Stimulated activated memory B cell treated with anti-CD40 and anti-IgM and Interleukin-4, amounts not matched to agents 10 μg/mL and 1 μg/mL and 100 μg/mL, for 72 hours (primary cell): Measurements from ENCODE around the gene C1orf159.

Experiments used
- ATAC-seq: fragments of 150-1000 bp; cut with Tn5 transposase; 2 replicates; pipeline ENCODE4 v1.10.0; 2021
- H3K27ac Mint-ChIP-seq: one replicate; pipeline ENCODE4 v1.8.0; 2022; ENCODE audit warnings: mild to moderate bottlenecking, mixed read lengths
- H3K27me3 Mint-ChIP-seq: one replicate; pipeline ENCODE4 v1.8.0; 2022; ENCODE audit warnings: mixed read lengths
- H3K36me3 Mint-ChIP-seq: one replicate; pipeline ENCODE4 v1.8.0; 2022; ENCODE audit warnings: mixed read lengths
- H3K4me1 Mint-ChIP-seq: one replicate; pipeline ENCODE4 v1.8.0; 2022; ENCODE audit warnings: mixed read lengths
- H3K4me3 Mint-ChIP-seq: one replicate; pipeline ENCODE4 v1.8.0; 2022; ENCODE audit warnings: mild to moderate bottlenecking, moderate library complexity, mixed read lengths
- H3K9me3 Mint-ChIP-seq: one replicate; pipeline ENCODE4 v1.8.0; 2022; ENCODE audit warnings: mixed read lengths

C1orf159 gene

DNA sequence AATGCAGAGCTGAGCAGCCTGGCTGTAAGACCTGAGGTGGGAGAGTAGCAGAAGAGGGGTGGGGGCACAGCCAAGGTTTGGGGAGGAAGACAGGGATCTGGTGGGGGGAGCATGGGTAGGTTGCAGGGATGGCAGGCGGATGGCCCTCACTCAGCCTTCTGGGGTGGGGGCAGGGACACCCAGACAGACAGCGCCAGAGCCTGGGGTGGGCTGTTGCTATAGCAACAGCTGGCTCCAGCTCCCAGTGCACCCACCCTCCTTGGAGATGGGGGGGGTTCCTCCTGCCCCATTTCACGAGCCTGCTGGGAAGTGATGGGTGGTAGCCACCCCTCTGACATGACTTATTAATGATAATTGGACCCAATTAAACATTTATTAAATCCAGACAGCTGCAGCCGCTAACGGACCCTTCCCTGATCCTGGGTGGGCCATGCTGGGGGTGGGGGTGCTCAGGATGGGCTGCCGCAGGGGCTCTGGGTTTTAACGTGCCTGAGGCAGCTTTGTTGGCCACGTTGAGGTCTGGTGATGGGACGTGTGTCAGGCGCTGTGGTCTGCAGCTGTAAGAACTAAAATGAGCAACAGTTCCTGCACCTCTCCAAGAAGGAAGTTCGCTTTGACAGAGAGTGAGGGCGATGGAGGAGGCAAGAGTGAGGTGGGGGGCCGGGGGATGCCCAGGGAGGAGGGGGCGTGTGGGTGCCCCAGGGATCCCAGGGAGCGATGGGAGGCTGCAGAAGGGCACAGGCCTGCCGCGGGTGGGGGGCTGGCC, 76.6 kb downstream of the C1orf159 start:
- peak overlapping the region; percentile 53 for H3K27ac Mint-ChIP-seq
- peak; percentile 31 for ATAC-seq
- peaks cover 23% of the 10 kb centered on the region for H3K36me3 Mint-ChIP-seq
- H3K9me3 Mint-ChIP-seq = peaks cover 4% of the 10 kb centered on the region
- H3K4me3 Mint-ChIP-seq = peak overlapping the region; percentile 60
- H3K4me1 Mint-ChIP-seq = peaks cover 54% of the 10 kb centered on the region
- peaks cover 14% of the 10 kb centered on the region for H3K27me3 Mint-ChIP-seq

DNA sequence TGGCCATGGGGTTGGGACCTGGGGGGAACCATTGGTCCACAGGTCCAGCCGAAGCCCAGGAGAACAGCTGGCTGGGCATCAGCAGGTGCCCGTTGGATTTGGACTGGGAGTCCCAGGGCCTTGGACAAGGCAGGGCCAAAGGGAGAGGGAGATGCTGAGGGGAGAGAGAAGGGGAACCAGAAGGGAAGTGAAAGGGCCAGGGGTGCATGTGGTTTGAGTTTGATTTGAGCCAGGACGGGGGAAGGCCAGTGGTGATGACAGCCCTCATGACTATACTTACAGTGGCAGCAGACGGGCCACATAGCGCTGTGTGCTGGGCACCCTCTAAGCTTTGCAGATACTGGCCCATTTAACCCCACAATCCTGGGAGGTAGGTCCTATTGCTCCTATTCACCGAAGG, 77.2 kb downstream of the C1orf159 start:
- Mint-ChIP-seq H3K27ac (peak overlapping the region; percentile 53), H3K4me1 (peaks cover 56% of the 10 kb centered on the region), H3K9me3 (peaks cover 4% of the 10 kb centered on the region), H3K36me3 (peaks cover 16% of the 10 kb centered on the region), H3K4me3 (peak overlapping the region; percentile 60), H3K27me3 (peaks cover 14% of the 10 kb centered on the region)
- ATAC-seq = peak; percentile 84

DNA sequence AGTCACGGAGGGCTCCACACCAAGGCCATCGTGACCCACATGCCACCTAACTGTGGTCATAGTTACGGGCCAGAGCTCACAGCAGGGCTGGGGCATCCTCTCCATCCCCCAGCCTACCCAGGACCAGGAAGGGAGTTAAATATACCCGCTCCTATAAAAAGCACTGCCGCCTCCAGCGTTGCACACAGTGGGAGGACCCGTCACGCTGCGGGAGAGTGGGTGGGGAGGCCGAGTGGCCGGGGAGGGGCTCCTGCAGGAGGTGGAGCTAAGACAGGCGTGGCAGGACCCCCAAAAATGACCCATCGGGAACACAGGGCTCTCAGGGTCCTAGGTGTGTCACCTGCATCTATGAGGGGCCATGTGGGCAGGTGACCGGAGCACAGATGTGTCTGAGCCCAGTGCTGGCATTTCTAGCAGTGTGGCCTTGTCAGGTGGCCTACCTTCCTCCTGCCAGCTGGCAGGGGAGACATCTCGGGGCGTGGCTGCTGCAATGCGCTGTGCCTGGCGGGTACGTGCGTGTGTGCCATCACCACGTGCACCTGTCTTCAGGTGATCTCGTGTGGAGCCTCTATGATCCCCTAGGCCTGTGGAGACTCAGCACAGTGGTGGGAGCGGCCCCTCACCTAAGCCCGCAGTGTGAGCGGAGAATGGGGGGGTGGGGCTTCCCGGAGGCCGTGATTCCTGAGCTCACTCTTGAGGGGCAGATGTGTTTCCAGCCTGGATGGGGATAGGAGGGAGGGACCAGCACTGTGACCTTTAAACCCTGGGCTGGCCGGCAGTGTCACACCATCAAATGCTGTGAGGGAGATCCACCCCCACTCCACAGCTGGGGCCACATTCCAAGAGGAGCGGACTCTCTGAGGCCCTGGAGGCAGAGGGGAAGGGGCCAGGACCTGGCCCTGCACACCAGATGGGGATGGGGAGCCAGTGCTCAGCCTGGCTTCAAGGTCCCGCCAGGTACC, 78.2 kb downstream of the C1orf159 start:
- no peak for ATAC-seq
- Mint-ChIP-seq H3K27me3 (peaks cover 14% of the 10 kb centered on the region), H3K4me1 (peaks cover 56% of the 10 kb centered on the region), H3K9me3 (no peaks in the 10 kb centered on the region), H3K36me3 (peaks cover 6% of the 10 kb centered on the region), H3K27ac (no peak overlapping the region), H3K4me3 (no peak overlapping the region)

DNA sequence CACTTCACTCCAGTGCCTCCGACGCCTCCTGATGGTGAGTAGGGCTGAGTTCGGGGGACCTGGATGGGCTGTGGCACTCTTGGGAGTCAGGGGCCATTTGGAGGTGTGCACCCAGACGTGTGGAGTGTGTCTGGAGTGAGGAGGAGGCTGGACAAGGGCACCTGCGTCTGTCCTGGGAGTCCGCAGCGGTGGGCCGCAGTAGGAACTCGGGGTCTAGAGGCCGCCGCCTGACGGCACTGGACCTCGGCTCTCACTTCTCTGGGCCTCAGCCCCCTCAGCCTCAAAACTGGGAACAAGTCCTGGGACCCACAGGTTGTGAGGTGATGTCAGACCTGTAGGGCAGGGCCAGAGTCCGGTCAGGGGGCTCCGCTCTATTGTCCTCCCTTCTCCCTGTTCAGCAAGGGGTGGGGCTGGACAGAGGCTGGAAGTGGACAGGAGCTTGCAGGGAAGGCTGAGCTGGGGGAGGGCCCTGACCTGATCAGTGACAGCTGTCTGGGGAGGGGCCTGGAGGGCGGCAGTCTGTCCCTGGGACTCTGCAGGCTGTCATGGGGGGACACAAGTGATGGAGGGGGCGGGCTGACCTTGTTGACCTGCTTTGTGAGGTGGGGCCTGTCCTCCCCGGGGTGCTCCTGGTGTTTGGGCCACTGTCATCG, 80.5 kb downstream of the C1orf159 start:
- Mint-ChIP-seq H3K4me3 (peak overlapping the region; percentile 16), H3K36me3 (no peaks in the 10 kb centered on the region), H3K27ac (peak overlapping the region; percentile 36), H3K27me3 (peaks cover 14% of the 10 kb centered on the region), H3K4me1 (peaks cover 56% of the 10 kb centered on the region), H3K9me3 (no peaks in the 10 kb centered on the region)
- no peak for ATAC-seq

DNA sequence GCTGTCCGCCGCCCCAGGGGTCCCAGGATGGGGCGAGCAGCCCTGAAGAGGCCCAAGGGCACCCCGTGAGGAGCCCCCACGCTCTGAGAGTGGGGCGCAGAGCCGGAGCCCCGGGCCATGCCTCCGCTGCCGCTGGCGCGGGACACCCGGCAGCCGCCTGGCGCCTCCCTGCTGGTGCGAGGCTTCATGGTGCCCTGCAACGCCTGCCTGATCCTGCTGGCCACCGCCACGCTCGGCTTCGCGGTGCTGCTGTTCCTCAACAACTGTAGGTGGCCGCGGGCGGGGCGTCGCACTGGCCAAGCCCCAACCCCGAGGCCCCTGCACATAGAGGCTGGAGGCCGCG, 81.5 kb downstream of the C1orf159 start:
- no peaks in the 10 kb centered on the region for H3K36me3 Mint-ChIP-seq
- H3K4me3 Mint-ChIP-seq = peak overlapping the region; percentile 78
- no peaks in the 10 kb centered on the region for H3K9me3 Mint-ChIP-seq
- peak overlapping the region; percentile 75 for H3K27ac Mint-ChIP-seq
- H3K4me1 Mint-ChIP-seq = peaks cover 48% of the 10 kb centered on the region
- peaks cover 14% of the 10 kb centered on the region for H3K27me3 Mint-ChIP-seq
- ATAC-seq = no peak

DNA sequence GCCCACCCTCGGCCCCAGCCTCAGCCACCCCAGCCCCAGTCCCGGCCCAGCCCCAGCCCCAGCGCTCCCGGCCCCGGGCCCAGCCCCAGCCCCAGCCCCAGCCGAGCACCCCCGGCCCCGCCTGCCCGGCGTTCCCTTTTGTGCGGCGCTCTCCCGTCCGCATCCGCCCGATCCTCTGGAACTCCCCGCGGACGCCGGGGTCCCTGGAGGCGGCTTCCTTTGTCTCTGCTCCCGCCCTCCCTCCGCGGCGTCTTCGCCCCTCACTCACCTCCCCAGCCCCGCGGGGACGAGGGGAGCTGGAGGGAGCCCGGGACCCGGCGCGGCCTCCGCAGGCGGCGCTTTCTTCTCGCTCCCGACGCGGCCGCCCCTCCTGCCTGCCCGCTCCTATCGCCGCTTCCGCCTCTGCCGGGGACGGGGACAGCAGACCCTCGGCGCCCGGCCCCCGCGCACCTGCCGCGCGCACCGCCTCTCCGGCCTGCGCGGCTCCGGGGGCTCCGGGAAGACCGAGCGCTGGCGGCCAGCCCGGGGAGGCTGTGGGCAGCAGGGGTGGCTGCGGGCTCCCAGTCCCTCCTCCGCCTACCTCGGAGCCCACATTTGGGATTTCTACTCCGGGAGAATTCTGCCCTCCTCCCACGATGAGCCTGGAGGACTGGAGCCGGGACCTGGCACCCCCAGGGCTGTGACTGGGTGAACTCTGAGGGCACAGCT, 82.0 kb downstream of the C1orf159 start:
- Mint-ChIP-seq H3K9me3 (no peaks in the 10 kb centered on the region), H3K4me1 (peaks cover 43% of the 10 kb centered on the region), H3K4me3 (peak overlapping the region; percentile 78), H3K36me3 (no peaks in the 10 kb centered on the region), H3K27ac (peak overlapping the region; percentile 75), H3K27me3 (peaks cover 14% of the 10 kb centered on the region)
- ATAC-seq = peak; percentile 43

DNA sequence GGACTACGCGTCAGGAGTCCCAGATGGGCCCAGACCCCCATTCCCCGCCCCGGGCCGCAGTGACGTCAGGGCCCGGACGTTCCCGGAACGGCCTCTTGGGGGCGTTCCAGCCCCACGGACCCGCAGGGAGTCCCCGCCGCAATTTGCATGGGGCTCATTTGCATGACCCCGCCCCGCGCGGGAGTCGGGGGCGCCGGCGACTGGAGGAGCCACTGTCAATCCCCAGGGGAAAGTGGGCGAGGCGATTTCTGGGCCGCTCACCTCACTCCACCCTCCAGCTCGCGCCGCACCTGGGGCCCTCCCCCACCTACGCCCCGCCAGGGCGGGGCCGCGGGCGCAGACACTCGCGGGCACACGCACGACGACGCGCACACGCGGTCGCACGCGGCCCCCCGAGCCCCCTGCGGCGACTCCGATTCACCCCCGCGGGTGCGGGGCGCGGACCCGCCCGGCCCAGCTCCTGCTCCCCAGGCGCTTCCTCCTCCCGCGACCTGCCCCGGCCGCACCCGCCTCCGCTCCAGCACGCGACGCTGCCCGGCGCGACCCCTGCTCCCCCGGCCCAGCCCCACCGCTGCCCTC, 82.8 kb downstream of the C1orf159 start:
- H3K9me3 Mint-ChIP-seq = no peaks in the 10 kb centered on the region
- H3K27ac Mint-ChIP-seq = peak overlapping the region; percentile 69
- peak overlapping the region; percentile 68 for H3K4me3 Mint-ChIP-seq
- peak; percentile 93 for ATAC-seq
- H3K4me1 Mint-ChIP-seq = peaks cover 35% of the 10 kb centered on the region
- no peaks in the 10 kb centered on the region for H3K36me3 Mint-ChIP-seq
- peaks cover 14% of the 10 kb centered on the region for H3K27me3 Mint-ChIP-seq

DNA sequence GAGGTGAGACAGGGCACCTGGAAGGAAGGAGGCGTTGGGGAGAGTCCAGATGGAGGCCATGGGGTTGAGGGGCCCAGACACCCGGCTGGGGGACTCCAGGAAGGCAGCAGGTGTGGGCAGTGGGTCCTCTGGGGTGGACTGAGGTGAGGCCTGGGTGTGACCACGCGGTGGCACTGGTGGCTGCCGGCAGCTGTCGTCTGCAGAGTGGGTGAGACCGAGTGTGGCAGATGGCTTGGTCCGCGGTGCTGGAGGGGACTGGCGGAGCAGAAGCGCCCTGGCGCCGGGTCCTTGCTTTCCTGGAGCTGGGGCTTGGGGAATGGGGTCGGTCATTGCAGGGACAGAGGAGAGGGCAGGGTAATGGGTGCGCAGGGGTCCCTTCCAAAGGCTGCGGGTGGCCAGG, 83.5 kb downstream of the C1orf159 start:
- H3K4me1 Mint-ChIP-seq = peaks cover 28% of the 10 kb centered on the region
- H3K27me3 Mint-ChIP-seq = peaks cover 18% of the 10 kb centered on the region
- peak overlapping the region; percentile 69 for H3K27ac Mint-ChIP-seq
- no peaks in the 10 kb centered on the region for H3K36me3 Mint-ChIP-seq
- peak overlapping the region; percentile 73 for H3K4me3 Mint-ChIP-seq
- no peaks in the 10 kb centered on the region for H3K9me3 Mint-ChIP-seq
- peak; percentile 18 for ATAC-seq
